ENCODE data around the gene RAB5B. TPM values are rescaled to one million over a fixed set of nuclear protein-coding genes. Genes with fewer than 3 reads are reported as not detected.

RAB5B gene
- polyA plus RNA-seq, 2 of the 4 experiments (the other 2 are of a cell fraction), result 37.2 to 90.4 TPM

- ChIA-PET POLR2A (interaction anchor here (1.6 kb wide), 1 partner anchor 110 kb away, joined by 4 read pairs; the partner anchor contains the start of gene DNAJC14), CTCF (interaction anchor here (0.5 to 15.2 kb wide), 23 partner anchors 8 to 700 kb away, joined by 3 to 179 read pairs (median 7); partner anchors contain the start of genes DGKA, DNAJC14, ORMDL2 and PYM1)
- peaks cover 10% of the 10 kb centered on the region; the same call in 1 of the 3 replicates for H3K4me1 ChIP-seq
- FAIRE-seq (no peak), ATAC-seq (no peak), DNase-seq (ENCODE audit: low read depth in 1 of 2, low spot score in 1 of 2) (no peak)
- H3K4me2 ChIP-seq, result no peak overlapping the region
- H3K4me3 ChIP-seq, result no peak overlapping the region
- WGBS (ENCODE audit: missing lambda C conversion rate), result 92% methylated on average over 8 of the region's 8 CpGs
- TF ChIP-seq ZC3H11A (IDR thresholded peaks at IDR 0.05), result no peak
- no peak for TF ChIP-seq REST (IDR thresholded peaks at IDR 0.05)
- no peak for TF ChIP-seq NFE2L2 (conservative IDR thresholded peaks at IDR 0.05; ENCODE audit: low read length)
- no peak for TF ChIP-seq CTCF (IDR thresholded peaks at IDR 0.05)
- no peak for TF ChIP-seq RARB (CRISPR knock-in tag; IDR thresholded peaks at IDR 0.05)
- no peak for TF ChIP-seq HEYL (CRISPR knock-in tag; IDR thresholded peaks at IDR 0.05)
- TF ChIP-seq HMGXB4 (CRISPR knock-in tag; IDR thresholded peaks at IDR 0.05; ENCODE audit: borderline replicate concordance), result no peak
- no peak for TF ChIP-seq FOXS1 (CRISPR knock-in tag; IDR thresholded peaks at IDR 0.05)
- TF ChIP-seq KDM5A (IDR thresholded peaks at IDR 0.05), result no peak
- no peak for TF ChIP-seq BHLHE40 (IDR thresholded peaks at IDR 0.05; ENCODE audit: low read depth, low read length)
- no peaks in the 10 kb centered on the region for H3K9me3 ChIP-seq
- H3K27ac ChIP-seq, result no peak overlapping the region
Observed at GRCh38 chr12:55938826-55939501, 34.9 kb upstream of the RAB5B start.

GRCh38 chr12:55940065-55940732 is 33.7 kb upstream of the RAB5B start:
- H3K27ac ChIP-seq, result peak overlapping the region in 1 of 2 experiments; percentile 62; a peak in 3 of 6 replicates
- peak; percentile 87 for DNase-seq (ENCODE audit: low read depth in 1 of 2, low spot score in 1 of 2)
- H3K4me3 ChIP-seq, result no peak overlapping the region
- ChIA-PET CTCF (interaction anchor here (0.6 to 15.2 kb wide), 41 partner anchors 9 to 211 kb away, joined by 3 to 179 read pairs (median 5); partner anchors contain the start of genes CD63, DGKA, DNAJC14 and ORMDL2), POLR2A (interaction anchor here (1.3 to 1.6 kb wide), 2 partner anchors 34 to 111 kb away, joined by 4 read pairs; partner anchors contain the start of genes DNAJC14 and RAB5B)
- ATAC-seq, result peak; percentile 96 to 100
- H3K9me3 ChIP-seq, result no peaks in the 10 kb centered on the region
- TF ChIP-seq MAZ (IDR thresholded peaks at IDR 0.05; ENCODE audit: borderline replicate concordance, low read depth, low read length) (no peak), RAD21 (conservative IDR thresholded peaks at IDR 0.05 in 1 of 2, IDR thresholded peaks at IDR 0.05 in 1 of 2) (peak; percentile 82 to 85), SMC3 (IDR thresholded peaks at IDR 0.05) (peak; percentile 72), ZSCAN20 (CRISPR knock-in tag; IDR thresholded peaks at IDR 0.05) (no peak), HOXB5 (CRISPR knock-in tag; IDR thresholded peaks at IDR 0.05) (0 out of 2 replicates have a peak, but pooled peaks have one; percentile 25), HOXB13 (CRISPR knock-in tag; IDR thresholded peaks at IDR 0.05; ENCODE audit: low read depth) (no peak), CTCF (IDR thresholded peaks at IDR 0.05) (peak; percentile 92)
- peaks cover 8% of the 10 kb centered on the region; the same call in 1 of the 3 replicates for H3K4me1 ChIP-seq
- FAIRE-seq, result no peak
- H3K4me2 ChIP-seq, result peak overlapping the region; percentile 75
- 17% methylated on average over 16 of the region's 18 CpGs for WGBS (ENCODE audit: missing lambda C conversion rate)
